ENCODE data around the gene RAP1GAP2. TPM values are rescaled to one million over a fixed set of nuclear protein-coding genes. Genes with fewer than 3 reads are reported as not detected.

RAP1GAP2 gene
- total and polyA plus RNA-seq, 2 of the 8 experiments (the other 6 are each of a cell fraction or from before 2014, with no cell fraction given) = 24.0 to 63.8 TPM

- CTCF ChIA-PET (ENCODE audit: partially characterized antibody) = interaction anchor here (0.8 to 1.6 kb wide), 4 partner anchors 9 to 124 kb away, joined by 3 to 8 read pairs (median 4); no protein-coding TSS in a partner anchor
- WGBS, 2 experiments (ENCODE audit: extremely low coverage in 1 of 2, insufficient coverage in 1 of 2, insufficient read length in 1 of 2, insufficient replicate concordance in 2 of 2, low coverage in 1 of 2, low lambda C conversion rate in 2 of 2, missing lambda C conversion rate in 1 of 2) = 96% methylated on average over 8 of the region's 9 CpGs; no CpG with 5 or more reads in 1 of the 2 experiments
- no peak overlapping the region for H3K4me3 ChIP-seq (ENCODE audit: extremely low read depth in 1 of 4, insufficient read depth in 2 of 4, low read depth in 3 of 4, low read length in 4 of 4)
These were observed 92.1 kb downstream of the RAP1GAP2 start for GRCh38 chr17:2888326-2888725.

More at GRCh38 chr17:2888326-2888725, 92.1 kb downstream of the RAP1GAP2 start:
- FAIRE-seq = no peak
- no peak overlapping the region for H3K14ac ChIP-seq (ENCODE audit: insufficient read length)
- H2BK120ac ChIP-seq (replicated peaks; ENCODE audit: low read depth, low read length) = no peak overlapping the region
- H3K23ac ChIP-seq (ENCODE audit: insufficient read length) = peak overlapping the region; percentile 89
- TF ChIP-seq RXRA (IDR thresholded peaks at IDR 0.05; ENCODE audit: insufficient read depth, low read depth, low read length) = no peak
- no peak for TF ChIP-seq HDAC2 (IDR thresholded peaks at IDR 0.05; ENCODE audit: borderline replicate concordance in 1 of 2, low read depth in 2 of 2, low read length in 2 of 2)
- TF ChIP-seq POLR2A (IDR thresholded peaks at IDR 0.05; ENCODE audit: control extremely low read depth in 1 of 2, low read depth in 2 of 2, low read length in 2 of 2) = no peak
- TF ChIP-seq HDAC6 (IDR thresholded peaks at IDR 0.05; ENCODE audit: low read depth, low read length) = no peak
- no peak for TF ChIP-seq CREB1 (IDR thresholded peaks at IDR 0.05)
- no peak for TF ChIP-seq ATF3 (IDR thresholded peaks at IDR 0.05; ENCODE audit: insufficient read depth, low read depth, low read length)
- no peak for TF ChIP-seq SP2 (IDR thresholded peaks at IDR 0.05; ENCODE audit: low read length)
- TF ChIP-seq GABPA (IDR thresholded peaks at IDR 0.05; ENCODE audit: borderline replicate concordance, insufficient read depth, low read length) = no peak
- no peak for TF ChIP-seq EGR1 (IDR thresholded peaks at IDR 0.05; ENCODE audit: borderline replicate concordance, low read depth, low read length)
- no peak for TF ChIP-seq SIRT6 (IDR thresholded peaks at IDR 0.05; ENCODE audit: low read length)
- H2BK15ac ChIP-seq (ENCODE audit: low read length) = no peak overlapping the region
- H2BK5ac ChIP-seq (ENCODE audit: low read depth, low read length) = peak overlapping the region; percentile 24; the same call in 1 of the 2 replicates
- no peaks in the 10 kb centered on the region for H3K36me3 ChIP-seq (ENCODE audit: control insufficient read depth in 2 of 4, insufficient read depth in 4 of 4, low read length in 3 of 4)
- H3K9ac ChIP-seq (replicated peaks in 1 of 4; ENCODE audit: extremely low read depth in 1 of 4, low read depth in 3 of 4, low read length in 3 of 4) = no peak overlapping the region
- H3K4me2 ChIP-seq (ENCODE audit: insufficient read depth in 1 of 2, low read depth in 2 of 2, low read length in 2 of 2) = no peak overlapping the region
- H3K18ac ChIP-seq (ENCODE audit: extremely low read depth, low read length) = no peak overlapping the region
- no peak overlapping the region for H3K4ac ChIP-seq (replicated peaks; ENCODE audit: insufficient read length, low read depth, low read length)
- H3K56ac ChIP-seq (replicated peaks; ENCODE audit: insufficient read length, low read depth, low read length) = no peak overlapping the region
- no peak overlapping the region for H2AK5ac ChIP-seq (ENCODE audit: low read depth, low read length)
- H4K5ac ChIP-seq (ENCODE audit: insufficient read length, low read depth, low read length) = no peak overlapping the region
- no peak for DNase-seq (ENCODE audit: low read depth in 1 of 2, low spot score in 2 of 2)
- no peaks in the 10 kb centered on the region for H3K9me3 ChIP-seq (ENCODE audit: insufficient read depth in 2 of 2, low read depth in 1 of 2, low read length in 1 of 2)
- H4K8ac ChIP-seq (ENCODE audit: extremely low read depth, insufficient read depth, low read length) = no peak overlapping the region
- H2AFZ ChIP-seq (ENCODE audit: low read length) = no peak overlapping the region
- H3K27ac ChIP-seq (ENCODE audit: low read depth, low read length) = no peak overlapping the region
- H4K91ac ChIP-seq (replicated peaks; ENCODE audit: insufficient read length, low read length) = no peak overlapping the region
- H2BK20ac ChIP-seq (ENCODE audit: low read length) = no peak overlapping the region
- no peaks in the 10 kb centered on the region for H3K27me3 ChIP-seq (replicated peaks in 1 of 4; ENCODE audit: control insufficient read depth in 3 of 4, extremely low read depth in 1 of 4, insufficient read depth in 3 of 4, low read length in 3 of 4)
- H2BK12ac ChIP-seq (ENCODE audit: low read depth, low read length) = no peak overlapping the region
- H3K79me1 ChIP-seq (ENCODE audit: low read depth, low read length) = peaks cover 11% of the 10 kb centered on the region; the same call in 1 of the 2 replicates
- POLR2A ChIA-PET (ENCODE audit: partially characterized antibody) = interaction anchor here (1.0 to 4.6 kb wide), 4 partner anchors 10 to 67 kb away, joined by 3 to 17 read pairs (median 4); no protein-coding TSS in a partner anchor
- peaks cover 0 to 79% of the 10 kb centered on the region in 2 experiments; a peak in 3 of 4 replicates for H3K79me2 ChIP-seq (ENCODE audit: control insufficient read depth in 1 of 2, insufficient read depth in 2 of 2, low read length in 2 of 2)
- H4K20me1 ChIP-seq (replicated peaks in 1 of 2; ENCODE audit: control insufficient read depth in 1 of 2, insufficient read depth in 2 of 2, low read length in 2 of 2) = peaks cover 0 to 15% of the 10 kb centered on the region in 2 experiments
- H3K23me2 ChIP-seq (ENCODE audit: low read depth, low read length) = no peaks in the 10 kb centered on the region
- peaks cover 0 to 16% (median 11%) of the 10 kb centered on the region in 4 experiments; a peak in 5 of 7 replicates for H3K4me1 ChIP-seq (replicated peaks in 1 of 4; ENCODE audit: control insufficient read depth in 3 of 4, insufficient read depth in 4 of 4, low read length in 3 of 4)
